ENCODE data around the gene LGR5. TPM values are rescaled to one million over a fixed set of nuclear protein-coding genes. Genes with fewer than 3 reads are reported as not detected.

The LGR5 gene
- total and polyA plus RNA-seq, 2 of the 13 experiments (the other 11 are each of a cell fraction or from before 2014, with no cell fraction given), result 37.0 to 121 TPM

DNA sequence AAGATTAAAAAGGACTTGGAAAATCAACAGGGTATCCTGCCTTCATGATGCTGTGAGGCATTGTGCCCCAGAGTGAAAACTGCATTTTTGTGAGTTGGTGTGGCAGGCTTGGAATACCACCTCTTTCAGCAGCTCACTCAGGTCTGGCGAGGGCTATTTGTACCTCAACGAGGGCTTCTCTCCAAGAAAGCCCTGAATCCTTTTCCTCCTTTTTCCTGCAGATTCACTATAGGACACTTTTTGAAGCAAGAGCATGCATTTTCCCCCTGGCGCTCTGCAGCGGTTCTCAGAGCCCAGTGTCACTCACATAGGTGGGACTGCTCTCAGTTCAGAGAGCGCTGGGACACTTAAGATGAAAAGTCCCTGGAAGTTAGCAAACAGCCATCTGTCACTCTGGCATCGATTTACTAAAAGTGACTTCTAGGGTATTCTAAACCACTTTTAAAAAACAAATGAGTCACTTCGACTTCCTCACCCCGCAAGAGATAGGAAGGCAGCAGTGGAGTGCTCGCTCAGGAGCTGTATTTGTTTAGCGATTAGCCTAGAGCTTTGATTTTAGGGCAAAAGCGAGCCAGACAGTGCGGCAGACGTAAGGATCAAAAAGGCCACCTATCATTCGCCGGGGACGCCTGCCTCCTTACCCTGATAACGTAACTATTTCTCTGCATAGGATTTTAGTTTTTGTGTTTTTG is 782 bp upstream of the LGR5 start (continued):
- TF ChIP-seq, protein P1, sequence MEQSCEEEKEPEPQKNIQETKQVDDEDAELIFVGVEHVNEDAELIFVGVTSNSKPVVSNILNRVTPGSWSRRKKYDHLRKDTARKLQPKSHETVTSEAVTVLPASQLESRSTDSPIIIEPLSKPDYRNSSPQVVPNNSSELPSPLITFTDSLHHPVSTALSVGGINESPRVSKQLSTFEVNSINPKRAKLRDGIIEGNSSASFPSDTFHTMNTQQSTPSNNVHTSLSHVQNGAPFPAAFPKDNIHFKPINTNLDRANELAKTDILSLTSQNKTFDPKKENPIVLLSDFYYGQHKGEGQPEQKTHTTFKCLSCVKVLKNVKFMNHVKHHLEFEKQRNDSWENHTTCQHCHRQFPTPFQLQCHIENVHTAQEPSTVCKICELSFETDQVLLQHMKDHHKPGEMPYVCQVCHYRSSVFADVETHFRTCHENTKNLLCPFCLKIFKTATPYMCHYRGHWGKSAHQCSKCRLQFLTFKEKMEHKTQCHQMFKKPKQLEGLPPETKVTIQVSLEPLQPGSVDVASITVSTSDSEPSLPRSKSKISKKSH (CRISPR knock-in tag; IDR thresholded peaks at IDR 0.05; ENCODE audit: borderline replicate concordance), result no peak
- TF ChIP-seq ZSCAN9 (CRISPR knock-in tag; IDR thresholded peaks at IDR 0.05; ENCODE audit: borderline replicate concordance) (0 out of 2 replicates have a peak, but pooled peaks have one; percentile 48), HMG20B (CRISPR knock-in tag; conservative IDR thresholded peaks at IDR 0.05) (peak; percentile 98), HDAC6 (IDR thresholded peaks at IDR 0.05; ENCODE audit: low read depth, low read length) (no peak), USF2 (IDR thresholded peaks at IDR 0.05; ENCODE audit: low read depth, low read length) (no peak), USF2 (CRISPR knock-in tag; IDR thresholded peaks at IDR 0.05; ENCODE audit: borderline replicate concordance) (no peak), TBL1XR1 (IDR thresholded peaks at IDR 0.05; ENCODE audit: borderline replicate concordance, low read length, partially characterized antibody) (peak; percentile 75), XRCC5 (optimal IDR thresholded peaks at IDR 0.05; ENCODE audit: low read length) (peak; percentile 65), GFI1 (CRISPR knock-in tag; IDR thresholded peaks at IDR 0.05; ENCODE audit: borderline replicate concordance) (peak; percentile 99), CREM (IDR thresholded peaks at IDR 0.05) (peak; percentile 95), CREM (CRISPR knock-in tag; IDR thresholded peaks at IDR 0.05) (no peak), SALL1 (CRISPR knock-in tag; IDR thresholded peaks at IDR 0.05) (peak; percentile 52; the same call in 1 of the 2 replicates), TCF12 (IDR thresholded peaks at IDR 0.05) (no peak), TCF12 (CRISPR knock-in tag; IDR thresholded peaks at IDR 0.05) (peak; percentile 55; the same call in 1 of the 2 replicates), DNMT3B (CRISPR knock-in tag; conservative IDR thresholded peaks at IDR 0.05) (0 out of 2 replicates have a peak, but pooled peaks have one; percentile 77), YY1 (IDR thresholded peaks at IDR 0.05; ENCODE audit: insufficient read depth, insufficient replicate concordance, low read depth, low read length) (no peak), FOXA1 (IDR thresholded peaks at IDR 0.05) (no peak), FOXA1 (CRISPR knock-in tag; IDR thresholded peaks at IDR 0.05) (peak; percentile 94), TBX2 (CRISPR knock-in tag; IDR thresholded peaks at IDR 0.05; ENCODE audit: borderline replicate concordance) (peak; percentile 93), ZC3H13 (CRISPR knock-in tag; IDR thresholded peaks at IDR 0.05) (peak; percentile 23; the same call in 1 of the 2 replicates), NPAS2 (CRISPR knock-in tag; IDR thresholded peaks at IDR 0.05; ENCODE audit: borderline replicate concordance) (no peak), TBX3 (IDR thresholded peaks at IDR 0.05; ENCODE audit: borderline replicate concordance) (peak; percentile 62; the same call in 1 of the 2 replicates), SMYD3 (CRISPR knock-in tag; IDR thresholded peaks at IDR 0.05) (no peak), SYNCRIP (IDR thresholded peaks at IDR 0.05; ENCODE audit: insufficient read depth, low read depth, low read length) (no peak), ZNF263 (CRISPR knock-in tag; IDR thresholded peaks at IDR 0.05) (0 out of 2 replicates have a peak, but pooled peaks have one; percentile 12), ZNF572 (CRISPR knock-in tag; IDR thresholded peaks at IDR 0.05) (no peak), ZNF274 (CRISPR knock-in tag; IDR thresholded peaks at IDR 0.05) (no peak), FOXP1 (IDR thresholded peaks at IDR 0.05) (no peak), FOXP1 (CRISPR knock-in tag; IDR thresholded peaks at IDR 0.05) (peak; percentile 90)
